Fibroblast of lung (primary cell): ENCODE results near the gene CORO6.

Experiments
- CTCF ChIP-seq, 2 donors: IDR thresholded peaks in 1 of 2; conservative IDR thresholded peaks in 1 of 2; 1 replicate in 1 of 2; 2 replicates in 1 of 2; pipeline ENCODE4 v1.5.1; 2011 to 2012; ENCODE audit warnings: low read length in 2 of 2, control low read depth in 1 of 2, inconsistent platforms in 1 of 2, low read depth in 1 of 2, mild to moderate bottlenecking in 1 of 2
- EZH2 ChIP-seq: IDR thresholded peaks from 2 replicates; pipeline ENCODE4 v1.5.1; 2012; ENCODE audit warnings: low read length, control low read depth, mild to moderate bottlenecking; ENCODE audit errors: missing control alignments

GRCh38 chr17:29571486-29571882, 51.2 kb downstream of the CORO6 start:
- TF ChIP-seq CTCF (conservative IDR thresholded peaks at IDR 0.05 in 1 of 2, IDR thresholded peaks at IDR 0.05 in 1 of 2; ENCODE audit: low read depth in 1 of 2, low read length in 2 of 2) (no peak), EZH2 (no peak)
